Lung (tissue), 12 donors: Measurements from ENCODE around the gene ATP23. TPM values are rescaled to one million over a fixed set of nuclear protein-coding genes. Genes with fewer than 3 reads are reported as not detected.

Source experiments
- ATAC-seq: fragments of 200-7000 bp; cut with Tn5 transposase; one replicate; pipeline ENCODE4 v1.9.1; 2020; ENCODE audit warnings: moderate number of reproducible peaks; ENCODE audit not compliant: insufficient read depth, low FRiP score
- DNase-seq, 3 donors: peaks; one replicate each; pipeline ENCODE4 v3.0.0-alpha.2; 2013 to 2017
- H3K27ac ChIP-seq, 2 donors: one replicate each; pipeline ENCODE4 v1.5.1; 2013; ENCODE audit warnings: mild to moderate bottlenecking in 2 of 2, moderate library complexity in 2 of 2, control low read depth in 1 of 2, inconsistent platforms in 1 of 2, low read depth in 1 of 2, low read length in 1 of 2
- H3K27me3 ChIP-seq, 3 donors: one replicate each; pipeline ENCODE4 v1.5.1; 2013; ENCODE audit warnings: low read length in 2 of 3; ENCODE audit not compliant: control insufficient read depth in 3 of 3, insufficient read depth in 3 of 3
- H3K36me3 ChIP-seq, 4 donors: one replicate each; pipeline ENCODE4 v1.5.1; 2013; ENCODE audit warnings: low read length in 4 of 4, mild to moderate bottlenecking in 1 of 4, moderate library complexity in 1 of 4; ENCODE audit not compliant: control insufficient read depth in 4 of 4, insufficient read depth in 4 of 4
- H3K4me1 ChIP-seq, 5 donors: one replicate each; pipeline ENCODE4 v1.5.1; 2013; ENCODE audit warnings: low read length in 5 of 5, mild to moderate bottlenecking in 2 of 5, moderate library complexity in 1 of 5; ENCODE audit not compliant: control insufficient read depth in 5 of 5, insufficient read depth in 5 of 5
- H3K4me3 ChIP-seq: one replicate; pipeline ENCODE4 v1.5.1; 2013; ENCODE audit warnings: mild to moderate bottlenecking, control low read depth, moderate library complexity
- H3K9ac ChIP-seq, 2 donors: one replicate each; pipeline ENCODE4 v1.5.1; 2013; ENCODE audit warnings: low read length in 2 of 2, control low read depth in 1 of 2; ENCODE audit not compliant: insufficient read depth in 1 of 2
- H3K9me3 ChIP-seq, 4 donors: one replicate each; pipeline ENCODE4 v1.5.1; 2013; ENCODE audit warnings: low read length in 3 of 4, mild to moderate bottlenecking in 1 of 4, moderate library complexity in 1 of 4; ENCODE audit not compliant: control insufficient read depth in 4 of 4, insufficient read depth in 3 of 4
- CTCF ChIP-seq: IDR thresholded peaks from 2 replicates; pipeline ENCODE4 v1.5.1; 2012; ENCODE audit warnings: mild to moderate bottlenecking; ENCODE audit errors: control extremely low read depth, extremely low read depth
- WGBS, 2 donors: extraction: QIAGEN DNeasy Blood & Tissue Kit; methylation state at CpG; one replicate each; pipeline ENCODE4 v1.1.7; 2013; 5-methylcytosine and 5-hydroxymethylcytosine counted together
- polyA plus RNA-seq, 2 donors: library from polyadenylated mRNA; stranded (reverse); fragments of 200-250 nt; gene quantifications; one replicate each; pipeline ENCODE4 v1.2.1, GENCODE V29; 2013
- total RNA-seq, 2 donors: library from RNA; depleted of rRNA in 1 of 2; stranded (reverse); fragments of >200 nt in 1 of 2; gene quantifications; one replicate each; pipeline ENCODE4 v1.2.1, GENCODE V29; 2014 to 2021
- donor health status: control.
- donor health status: control.
- donor health status: Bipolar disorder and iron deficiency.
- donor health status: healthy.
- donor health status: DM: yes; HTN: yes; CAD: no.

ATP23 gene
- total and polyA plus RNA-seq, 4 donors: 3.6 to 6.9 (median 5.9) TPM

DNA sequence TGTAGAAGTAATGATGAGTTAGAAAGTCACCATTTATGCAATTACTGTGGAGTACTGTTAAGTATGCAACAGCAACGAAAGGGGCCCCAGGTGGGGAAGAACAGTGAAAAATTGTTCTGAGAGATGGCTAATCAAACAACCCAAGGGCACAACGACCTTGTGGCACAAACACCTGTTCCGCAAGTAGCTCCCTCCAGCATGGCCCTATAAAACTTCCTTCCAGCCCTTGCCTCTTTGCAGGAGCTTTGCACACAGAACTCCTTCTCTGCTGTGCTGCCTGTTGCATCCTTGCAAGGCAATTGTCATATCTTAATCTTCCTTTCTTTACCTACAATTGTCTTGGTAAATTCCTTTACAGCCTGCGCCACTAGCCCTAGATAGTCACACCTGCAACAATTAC, 23.2 kb upstream of the ATP23 start:
- Histone ChIP-seq H3K27me3 (peaks cover 0 to 2% (median 0%) of the 10 kb centered on the region in 3 donors), H3K27ac (no peak overlapping the region), H3K4me1 (no peaks in the 10 kb centered on the region), H3K9ac (no peak overlapping the region), H3K4me3 (no peak overlapping the region), H3K9me3 (no peaks in the 10 kb centered on the region), H3K36me3 (no peaks in the 10 kb centered on the region)
- DNase-seq (no peak), ATAC-seq (no peak)
- TF ChIP-seq CTCF: no peak
- 65 to 70% methylated on average over 4 of the region's 4 CpGs for WGBS, 2 donors

DNA sequence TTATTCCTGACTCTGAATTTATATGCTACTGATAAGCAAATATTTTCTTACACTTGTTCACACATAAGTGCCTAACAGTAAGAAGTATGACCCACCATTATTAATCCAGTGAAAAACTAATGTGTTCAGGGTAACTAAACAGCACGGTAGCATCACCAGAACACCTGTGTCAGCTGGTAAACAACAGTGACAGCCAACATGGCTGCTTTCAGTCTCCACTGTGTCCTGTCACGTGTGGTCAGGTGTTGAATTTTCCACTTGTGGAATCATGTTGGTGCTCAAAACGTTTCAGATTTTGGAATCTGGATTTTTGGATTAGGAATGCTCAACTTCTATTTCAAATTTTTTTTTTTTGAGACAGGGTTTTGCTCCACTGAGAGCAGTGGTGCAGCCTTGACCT, 14.3 kb upstream of the ATP23 start:
- ATAC-seq (no peak), DNase-seq (no peak)
- Histone ChIP-seq H3K4me1 (no peaks in the 10 kb centered on the region), H3K36me3 (no peaks in the 10 kb centered on the region), H3K27me3 (no peaks in the 10 kb centered on the region), H3K4me3 (no peak overlapping the region), H3K9me3 (no peaks in the 10 kb centered on the region), H3K9ac (no peak overlapping the region), H3K27ac (no peak overlapping the region)
- 62 to 71% methylated on average over 3 of the region's 3 CpGs for WGBS, 2 donors
- no peak for TF ChIP-seq CTCF

DNA sequence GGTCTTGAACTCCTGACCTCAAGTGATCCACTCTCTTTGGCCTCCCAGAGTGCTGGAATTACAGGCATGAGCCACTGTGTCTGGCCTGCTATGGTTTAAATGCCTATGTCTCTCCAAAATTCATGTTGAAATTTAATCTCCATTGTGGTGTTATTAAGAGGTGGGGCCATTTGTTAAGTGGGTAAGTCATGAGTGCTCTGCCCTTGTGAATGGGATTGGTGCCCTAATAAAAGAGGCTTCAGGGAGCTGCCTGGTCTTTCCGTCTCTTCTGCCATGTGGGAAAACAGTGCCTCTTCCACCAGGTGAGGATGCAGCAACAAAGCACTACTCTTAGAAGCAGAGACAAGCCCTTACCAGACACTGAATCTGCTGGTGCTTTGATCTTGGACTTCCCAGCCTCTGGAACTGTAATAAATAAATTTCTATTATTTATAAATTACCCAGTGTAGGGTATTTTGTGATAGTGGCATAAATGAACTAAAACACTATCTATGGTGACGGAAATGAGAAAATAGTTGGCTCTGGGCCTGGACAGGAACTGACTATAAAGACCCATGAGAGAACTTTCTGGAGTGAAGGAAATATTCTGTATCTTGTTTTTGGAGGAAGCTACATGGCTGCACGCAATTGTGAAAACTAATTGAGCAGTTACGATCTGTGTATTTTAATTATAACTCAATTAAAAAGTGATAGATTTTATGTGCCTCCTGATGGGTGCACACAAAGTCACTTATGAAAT, 12.1 kb upstream of the ATP23 start:
- no peaks in the 10 kb centered on the region for H3K4me1 ChIP-seq
- H3K36me3 ChIP-seq: peaks cover 0 to 1% (median 0%) of the 10 kb centered on the region in 4 donors
- no peak for TF ChIP-seq CTCF
- DNase-seq (peak in 1 of 3 donors; percentile 11), ATAC-seq (no peak)
- no peak overlapping the region for H3K9ac ChIP-seq
- H3K27ac ChIP-seq: no peak overlapping the region
- H3K27me3 ChIP-seq: no peaks in the 10 kb centered on the region
- H3K4me3 ChIP-seq: no peak overlapping the region
- WGBS, 2 donors: 69 to 81% methylated on average over 4 of the region's 4 CpGs
- no peaks in the 10 kb centered on the region for H3K9me3 ChIP-seq
